GM12878 (cell line): ENCODE measurements around the gene KDM5D. TPM values are rescaled to one million over a fixed set of nuclear protein-coding genes. Genes with fewer than 3 reads are reported as not detected.

ENCODE experiments used
- ATAC-seq: fragments of 200-7000 bp; cut with Tn5 transposase; 3 replicates; pipeline ENCODE4 v1.9.1; 2020; ENCODE audit warnings: mild to moderate bottlenecking, moderate library complexity
- BruUV-seq: library from RNA; stranded (reverse); fragments of 400-500 nt; replicated peaks from 2 replicates; lab custom pipeline; 2021; lab: Mats Ljungman, UMichigan
- CTCF ChIA-PET: fragments of 300-600 bp; sonication (Branson Sonifier 250); formaldehyde crosslinking; extraction: SDS; loops from one replicate; lab custom pipeline; 2021; ENCODE audit warnings: inconsistent platforms; lab: Yijun Ruan, JAX
- POLR2A ChIA-PET: fragments of 350-600 bp; formaldehyde crosslinking; extraction: SDS; loops from one replicate; lab custom pipeline; 2021; ENCODE audit warnings: inconsistent platforms; lab: Charles Lee
- RAD21 ChIA-PET: fragments of 300-600 bp; sonication (Branson Sonifier 250); formaldehyde crosslinking; loops from one replicate; lab custom pipeline; 2023; ENCODE audit warnings: antibody characterized with exemption; ENCODE audit not compliant: unreplicated experiment; lab: Charles Lee
- SMC1A ChIA-PET: fragments of 300-600 bp; sonication (Branson Sonifier 250); formaldehyde crosslinking; loops from one replicate; lab custom pipeline; 2023; ENCODE audit not compliant: unreplicated experiment, uncharacterized antibody; lab: Charles Lee
- DNase-seq: peaks from one replicate; pipeline ENCODE4 v3.0.0-alpha.2; 2011; ENCODE audit warnings: low read depth, low spot score
- FAIRE-seq: peaks from 3 replicates; lab custom pipeline; 2011; peaks lifted over from hg19 to GRCh38; lab: Jason Lieb, UNC
- H2AFZ ChIP-seq: 2 replicates; pipeline ENCODE4 v1.6.0; 2011; ENCODE audit warnings: low read depth, low read length, control low read depth; ENCODE audit not compliant: control insufficient read depth
- H3K27ac ChIP-seq: 2 replicates; pipeline ENCODE4 v1.5.1; 2011; ENCODE audit warnings: control low read depth; ENCODE audit not compliant: control insufficient read depth, insufficient read depth
- H3K27me3 ChIP-seq, 2 experiments: replicated peaks in 1 of 2; 2 replicates each; pipeline versions ENCODE4 v1.6.0 to v1.6.1; 2011; ENCODE audit warnings: low read length in 1 of 2; ENCODE audit not compliant: control insufficient read depth in 2 of 2, insufficient read depth in 2 of 2
- H3K36me3 ChIP-seq, 2 experiments: 2 replicates each; pipeline ENCODE4 v1.5.1; 2011; ENCODE audit warnings: low read length in 1 of 2; ENCODE audit not compliant: control insufficient read depth in 2 of 2, insufficient read depth in 2 of 2
- H3K4me1 ChIP-seq: 2 replicates; pipeline ENCODE4 v1.6.1; 2011; ENCODE audit warnings: mild to moderate bottlenecking, low read length, moderate library complexity, mixed read lengths; ENCODE audit not compliant: control insufficient read depth, insufficient read depth
- H3K4me2 ChIP-seq: 2 replicates; pipeline ENCODE4 v1.6.0; 2011; ENCODE audit warnings: control low read depth; ENCODE audit not compliant: control insufficient read depth, insufficient read depth
- H3K4me3 ChIP-seq: fragments of 200-600 bp; sonication (generic); 2 replicates; pipeline ENCODE4 v1.5.1; 2016
- H3K79me2 ChIP-seq: 2 replicates; pipeline ENCODE4 v1.6.0; 2011; ENCODE audit warnings: low read length; ENCODE audit not compliant: control insufficient read depth, insufficient read depth
- H3K9ac ChIP-seq: 2 replicates; pipeline ENCODE4 v1.8.0; 2011; ENCODE audit warnings: low read length, control low read depth, mixed read lengths; ENCODE audit not compliant: control insufficient read depth, insufficient read depth
- H3K9me3 ChIP-seq: replicated peaks from 3 replicates; pipeline ENCODE4 v1.5.1; 2011; ENCODE audit warnings: mild to moderate bottlenecking, low read length; ENCODE audit not compliant: control insufficient read depth, insufficient read depth
- H4K20me1 ChIP-seq: 2 replicates; pipeline ENCODE4 v1.6.0; 2011; ENCODE audit not compliant: control insufficient read depth, insufficient read depth
- CHD4 ChIP-seq: fragments of 200-600 bp; sonication (generic); IDR thresholded peaks from 2 replicates; pipeline ENCODE4 v1.6.1; 2016; ENCODE audit warnings: mild to moderate bottlenecking
- FOXM1 ChIP-seq: IDR thresholded peaks from 2 replicates; pipeline ENCODE4 v1.6.1; 2012; ENCODE audit warnings: low read depth, mild to moderate bottlenecking, inconsistent platforms, low read length, moderate library complexity
- HCFC1 ChIP-seq: fragments of 150-350 bp; IDR thresholded peaks from 2 replicates; pipeline ENCODE4 v1.6.1; 2014; ENCODE audit warnings: low read length
- IKZF2 ChIP-seq, 2 experiments: fragments of 450-650 bp; IDR thresholded peaks; 2 replicates each; pipeline ENCODE4 v1.6.1; 2017; ENCODE audit warnings: mild to moderate bottlenecking in 2 of 2, moderate library complexity in 2 of 2
- MTA2 ChIP-seq: fragments of 450-650 bp; IDR thresholded peaks from 2 replicates; pipeline ENCODE4 v1.6.1; 2016; ENCODE audit warnings: low read depth, mild to moderate bottlenecking, moderate library complexity
- NFYA ChIP-seq: IDR thresholded peaks from 2 replicates; pipeline ENCODE4 v1.6.1; 2011; ENCODE audit warnings: low read depth, mild to moderate bottlenecking, low read length, improper control_type of control experiment, borderline replicate concordance
- NR2C1 ChIP-seq: fragments of 450-650 bp; IDR thresholded peaks from 2 replicates; pipeline ENCODE4 v1.6.1; 2017; ENCODE audit warnings: antibody characterized with exemption, mild to moderate bottlenecking, moderate library complexity
- NR2C2 ChIP-seq: IDR thresholded peaks from 2 replicates; pipeline ENCODE4 v1.6.1; 2011; ENCODE audit warnings: borderline replicate concordance, low read depth; ENCODE audit not compliant: control insufficient read depth, insufficient read length
- POLR2AphosphoS2 ChIP-seq: IDR thresholded peaks from 2 replicates; pipeline ENCODE4 v1.6.1; 2011; ENCODE audit warnings: low read depth, mild to moderate bottlenecking, low read length, improper control_type of control experiment, moderate library complexity
- RB1 ChIP-seq: fragments of 450-650 bp; formaldehyde crosslinking; IDR thresholded peaks from 2 replicates; pipeline ENCODE4 v1.6.1; 2017; ENCODE audit warnings: mild to moderate bottlenecking, borderline replicate concordance
- RBBP5 ChIP-seq: fragments of 200-600 bp; sonication (generic); conservative IDR thresholded peaks from 2 replicates; pipeline ENCODE4 v1.6.1; 2016
- SP1 ChIP-seq: IDR thresholded peaks from one replicate; pipeline ENCODE4 v1.6.1; 2011; ENCODE audit warnings: low read depth, low read length
- SPI1 ChIP-seq: IDR thresholded peaks from 2 replicates; pipeline ENCODE4 v1.6.1; 2011; ENCODE audit warnings: low read depth, mild to moderate bottlenecking, low read length, moderate library complexity, borderline replicate concordance; ENCODE audit not compliant: insufficient read depth
- SUPT20H ChIP-seq: IDR thresholded peaks from 2 replicates; pipeline ENCODE4 v1.6.1; 2011; ENCODE audit warnings: low read depth, mild to moderate bottlenecking, low read length, moderate library complexity, borderline replicate concordance; ENCODE audit not compliant: control insufficient read depth
- WGBS: methylation state at CpG from one replicate; pipeline ENCODE4 v1.1.6; 2016; ENCODE audit warnings: low lambda C conversion rate; ENCODE audit not compliant: insufficient replicate concordance, insufficient coverage; ENCODE audit errors: missing lambda C conversion rate; 5-methylcytosine and 5-hydroxymethylcytosine counted together
- in situ Hi-C: fragments of 300-500 bp; cut with MboI; formaldehyde crosslinking; loops from 9 replicates; pipeline ENCODE4 v1.14.3; 2018; ENCODE audit warnings: mixed read lengths
- intact Hi-C: fragments of 100-400 bp; cut with micrococcal nuclease; formaldehyde crosslinking; loops from one replicate; pipeline ENCODE4 v1.14.2; 2022; ENCODE audit not compliant: unreplicated experiment
- polyA plus RNA-seq, 11 experiments: library from polyadenylated mRNA; depleted of rRNA in 4 of 11; unstranded in 6 of 11; stranded (reverse) in 5 of 11; fragments of >200 nt; fragmentation: Nextera tagmentation in 4 of 11; fragmentation: Illumina TruSeq in 1 of 11; extraction: Ambion mirVana in 4 of 11; extraction: Trizol in 1 of 11; gene quantifications; 1 replicate in 1 of 11; 2 replicates in 10 of 11; pipeline versions ENCODE4 v1.2.1 to v1.2.3, GENCODE V29; 2011 to 2016; ENCODE audit warnings: inconsistent platforms in 2 of 11, missing spikeins in 2 of 11, low read depth in 1 of 11
- total RNA-seq, 4 experiments: library from RNA; depleted of rRNA in 3 of 4; stranded (reverse); fragments of >200 nt in 3 of 4; fragmentation: Illumina TruSeq in 1 of 4; extraction: Trizol in 1 of 4; gene quantifications; 2 replicates each; pipeline versions ENCODE4 v1.2.1 to v1.2.3, GENCODE V29; 2013 to 2021

The KDM5D gene
- total and polyA plus RNA-seq, 10 of the 15 experiments (the other 5 are each of a cell fraction or from before 2014, with no cell fraction given) = 0.21 TPM; not detected in 9

- H3K4me1 ChIP-seq = no peaks in the 10 kb centered on the region
- in situ Hi-C loops = no loop called here
- DNase-seq (no peak), ATAC-seq (no peak), FAIRE-seq (no peak)
- no peak overlapping the region for H3K9ac ChIP-seq
- intact Hi-C loops = no loop called here
- BruUV-seq = no TSS peak
- ChIA-PET CTCF (no interaction called here), POLR2A (no interaction called here), RAD21 (no interaction called here), SMC1A (no interaction called here)
- no peak overlapping the region for H3K4me3 ChIP-seq
- no peak overlapping the region for H3K27ac ChIP-seq
- no peaks in the 10 kb centered on the region for H3K79me2 ChIP-seq
- no peaks in the 10 kb centered on the region for H3K36me3 ChIP-seq
- no peaks in the 10 kb centered on the region for H3K27me3 ChIP-seq
- no peaks in the 10 kb centered on the region for H4K20me1 ChIP-seq
- H2AFZ ChIP-seq = no peak overlapping the region
- H3K9me3 ChIP-seq = no peaks in the 10 kb centered on the region
- TF ChIP-seq NR2C2 = no peak
- no peak for TF ChIP-seq IKZF2 (IDR thresholded peaks at IDR 0.05)
- no peak for TF ChIP-seq CHD4
- TF ChIP-seq HCFC1 = no peak
- no peak for TF ChIP-seq POLR2AphosphoS2
- no peak for TF ChIP-seq NR2C1
- no peak for TF ChIP-seq MTA2
- TF ChIP-seq SPI1 = no peak
- no peak for TF ChIP-seq FOXM1
- TF ChIP-seq RBBP5 = no peak
- no peak for TF ChIP-seq RB1
- no peak for TF ChIP-seq NFYA
- TF ChIP-seq SP1 = no peak
- no peak for TF ChIP-seq SUPT20H
- WGBS = no CpG with 5 or more reads among the region's 3 CpGs
- no peak overlapping the region for H3K4me2 ChIP-seq
Observed at GRCh38 chrY:19717146-19717545, 27.4 kb downstream of the KDM5D start.
